Activated CD4-positive, alpha-beta memory T cell treated with anti-CD3 and anti-CD28 coated beads for 36 hours (primary cell): Measurements from ENCODE around the gene MARK1. TPM values are rescaled to one million over a fixed set of nuclear protein-coding genes. Genes with fewer than 3 reads are reported as not detected.

ENCODE experiments used
- CTCF ChIA-PET: fragments of 350-600 bp; sonication (Branson Sonifier 250); formaldehyde crosslinking; loops from one replicate; lab custom pipeline; 2021; ENCODE audit warnings: antibody characterized with exemption, inconsistent platforms; lab: Charles Lee
- POLR2A ChIA-PET: fragments of 350-600 bp; sonication (Branson Sonifier 250); formaldehyde crosslinking; loops from one replicate; lab custom pipeline; 2021; ENCODE audit warnings: antibody characterized with exemption; lab: Charles Lee
- DNase-seq: peaks from one replicate; pipeline ENCODE4 v3.0.0-alpha.2; 2020
- H3K27ac Mint-ChIP-seq: one replicate; pipeline ENCODE4 v1.8.0; 2021; ENCODE audit warnings: mixed read lengths
- H3K27me3 Mint-ChIP-seq: one replicate; pipeline ENCODE4 v1.8.0; 2021; ENCODE audit warnings: mixed read lengths
- H3K36me3 Mint-ChIP-seq: one replicate; pipeline ENCODE4 v1.8.0; 2021; ENCODE audit warnings: mixed read lengths
- H3K4me1 Mint-ChIP-seq: one replicate; pipeline ENCODE4 v1.8.0; 2021; ENCODE audit warnings: low read depth, mixed read lengths
- H3K4me3 Mint-ChIP-seq: one replicate; pipeline ENCODE4 v1.8.0; 2021; ENCODE audit warnings: mild to moderate bottlenecking, mixed read lengths
- H3K9me3 Mint-ChIP-seq: one replicate; pipeline ENCODE4 v1.8.0; 2021; ENCODE audit warnings: mixed read lengths
- intact Hi-C: fragments of 100-400 bp; cut with micrococcal nuclease; formaldehyde crosslinking; loops from one replicate; pipeline ENCODE4 v1.15.1; 2023
- total RNA-seq, 2 experiments: library from RNA; stranded (reverse); gene quantifications; one replicate each; pipeline ENCODE4 v1.2.3, GENCODE V29; 2021

Gene MARK1
- total RNA-seq, 2 experiments from 2014 or later = not detected

GRCh38 chr1:220544901-220545303 is 17.0 kb downstream of the MARK1 start:
- H3K9me3 Mint-ChIP-seq = no peaks in the 10 kb centered on the region
- H3K36me3 Mint-ChIP-seq = no peaks in the 10 kb centered on the region
- H3K4me1 Mint-ChIP-seq = no peaks in the 10 kb centered on the region
- H3K27ac Mint-ChIP-seq = no peak overlapping the region
- no peak overlapping the region for H3K4me3 Mint-ChIP-seq
- H3K27me3 Mint-ChIP-seq = peaks cover 14% of the 10 kb centered on the region
- intact Hi-C loops = no loop called here
- ChIA-PET CTCF (no interaction called here), POLR2A (no interaction called here)
- DNase-seq = no peak

- DNase-seq = no peak
- H3K27ac Mint-ChIP-seq = no peak overlapping the region
- H3K27me3 Mint-ChIP-seq = peaks cover 8% of the 10 kb centered on the region
- CTCF ChIA-PET = interaction anchor here (1.4 kb wide), 1 partner anchor 182 kb away, joined by 4 read pairs; no protein-coding TSS in a partner anchor
- H3K36me3 Mint-ChIP-seq = no peaks in the 10 kb centered on the region
- POLR2A ChIA-PET = no interaction called here
- H3K4me3 Mint-ChIP-seq = no peak overlapping the region
- intact Hi-C loops = no loop called here
- no peaks in the 10 kb centered on the region for H3K4me1 Mint-ChIP-seq
- H3K9me3 Mint-ChIP-seq = no peaks in the 10 kb centered on the region
These were observed 23.0 kb downstream of the MARK1 start for GRCh38 chr1:220550811-220551399.

GRCh38 chr1:220551718-220552117 is 23.8 kb downstream of the MARK1 start:
- no peak for DNase-seq
- Mint-ChIP-seq H3K27me3 (peaks cover 8% of the 10 kb centered on the region), H3K9me3 (no peaks in the 10 kb centered on the region), H3K36me3 (no peaks in the 10 kb centered on the region), H3K4me1 (no peaks in the 10 kb centered on the region), H3K4me3 (no peak overlapping the region), H3K27ac (no peak overlapping the region)
- intact Hi-C loops = no loop called here
- ChIA-PET POLR2A (no interaction called here), CTCF (interaction anchor here (1.4 kb wide), 1 partner anchor 182 kb away, joined by 4 read pairs; no protein-coding TSS in a partner anchor)

GRCh38 chr1:220552672-220553260 is 24.8 kb downstream of the MARK1 start:
- CTCF ChIA-PET = no interaction called here
- Mint-ChIP-seq H3K36me3 (no peaks in the 10 kb centered on the region), H3K4me1 (no peaks in the 10 kb centered on the region)

GRCh38 chr1:220556641-220557040 is 28.7 kb downstream of the MARK1 start:
- no peaks in the 10 kb centered on the region for H3K36me3 Mint-ChIP-seq

More at GRCh38 chr1:220552672-220553260, 24.8 kb downstream of the MARK1 start:
- H3K27me3 Mint-ChIP-seq = peaks cover 7% of the 10 kb centered on the region
- H3K9me3 Mint-ChIP-seq = no peaks in the 10 kb centered on the region
- intact Hi-C loops = no loop called here
- DNase-seq = no peak
- no peak overlapping the region for H3K4me3 Mint-ChIP-seq
- no peak overlapping the region for H3K27ac Mint-ChIP-seq
- POLR2A ChIA-PET = no interaction called here

GRCh38 chr1:220563564-220563963 is 35.6 kb downstream of the MARK1 start:
- DNase-seq = no peak
- POLR2A ChIA-PET = no interaction called here
- no peak overlapping the region for H3K27ac Mint-ChIP-seq
- H3K4me3 Mint-ChIP-seq = no peak overlapping the region
- CTCF ChIA-PET = no interaction called here
- H3K9me3 Mint-ChIP-seq = no peaks in the 10 kb centered on the region
- no peaks in the 10 kb centered on the region for H3K36me3 Mint-ChIP-seq
- intact Hi-C loops = no loop called here
- H3K27me3 Mint-ChIP-seq = peaks cover 5% of the 10 kb centered on the region
- H3K4me1 Mint-ChIP-seq = no peaks in the 10 kb centered on the region

More at GRCh38 chr1:220556641-220557040, 28.7 kb downstream of the MARK1 start:
- Mint-ChIP-seq H3K4me1 (no peaks in the 10 kb centered on the region), H3K9me3 (no peaks in the 10 kb centered on the region), H3K27ac (no peak overlapping the region), H3K4me3 (no peak overlapping the region), H3K27me3 (peaks cover 5% of the 10 kb centered on the region)
- ChIA-PET CTCF (no interaction called here), POLR2A (no interaction called here)
- DNase-seq = no peak
- intact Hi-C loops = no loop called here

- ChIA-PET POLR2A (no interaction called here), CTCF (no interaction called here)
- no peak for DNase-seq
- H3K27me3 Mint-ChIP-seq = peaks cover 5% of the 10 kb centered on the region
- intact Hi-C loops = no loop called here
- no peaks in the 10 kb centered on the region for H3K36me3 Mint-ChIP-seq
- H3K4me1 Mint-ChIP-seq = no peaks in the 10 kb centered on the region
- no peak overlapping the region for H3K4me3 Mint-ChIP-seq
- no peak overlapping the region for H3K27ac Mint-ChIP-seq
- H3K9me3 Mint-ChIP-seq = no peaks in the 10 kb centered on the region
These were observed 36.3 kb downstream of the MARK1 start for GRCh38 chr1:220564216-220564615.

- intact Hi-C loops = no loop called here
- Mint-ChIP-seq H3K27ac (no peak overlapping the region), H3K4me3 (no peak overlapping the region), H3K36me3 (no peaks in the 10 kb centered on the region), H3K4me1 (no peaks in the 10 kb centered on the region), H3K9me3 (no peaks in the 10 kb centered on the region), H3K27me3 (peaks cover 5% of the 10 kb centered on the region)
- DNase-seq = no peak
- ChIA-PET CTCF (no interaction called here), POLR2A (no interaction called here)
These were observed 37.7 kb downstream of the MARK1 start for GRCh38 chr1:220565670-220566069.

GRCh38 chr1:220566869-220567268 is 38.9 kb downstream of the MARK1 start:
- POLR2A ChIA-PET = no interaction called here
- intact Hi-C loops = no loop called here
- no peaks in the 10 kb centered on the region for H3K4me1 Mint-ChIP-seq

GRCh38 chr1:220572416-220572815 is 44.5 kb downstream of the MARK1 start:
- ChIA-PET POLR2A (no interaction called here), CTCF (no interaction called here)
- Mint-ChIP-seq H3K9me3 (peaks cover 21% of the 10 kb centered on the region), H3K4me1 (no peaks in the 10 kb centered on the region), H3K27ac (no peak overlapping the region), H3K27me3 (peaks cover 5% of the 10 kb centered on the region), H3K4me3 (no peak overlapping the region), H3K36me3 (no peaks in the 10 kb centered on the region)
- intact Hi-C loops = no loop called here
- DNase-seq = no peak

More at GRCh38 chr1:220566869-220567268, 38.9 kb downstream of the MARK1 start:
- H3K36me3 Mint-ChIP-seq = no peaks in the 10 kb centered on the region
- H3K27ac Mint-ChIP-seq = no peak overlapping the region
- DNase-seq = no peak
- H3K27me3 Mint-ChIP-seq = peaks cover 5% of the 10 kb centered on the region
- CTCF ChIA-PET = no interaction called here
- no peak overlapping the region for H3K4me3 Mint-ChIP-seq
- H3K9me3 Mint-ChIP-seq = no peaks in the 10 kb centered on the region

GRCh38 chr1:220573836-220574235 is 45.9 kb downstream of the MARK1 start:
- ChIA-PET CTCF (no interaction called here), POLR2A (no interaction called here)
- no peak for DNase-seq
- Mint-ChIP-seq H3K4me1 (no peaks in the 10 kb centered on the region), H3K27me3 (peaks cover 5% of the 10 kb centered on the region), H3K9me3 (peaks cover 21% of the 10 kb centered on the region), H3K4me3 (no peak overlapping the region), H3K27ac (no peak overlapping the region), H3K36me3 (no peaks in the 10 kb centered on the region)
- intact Hi-C loops = no loop called here

GRCh38 chr1:220575718-220576497 is 48.0 kb downstream of the MARK1 start:
- peaks cover 21% of the 10 kb centered on the region for H3K9me3 Mint-ChIP-seq
- no peak overlapping the region for H3K27ac Mint-ChIP-seq
- H3K4me3 Mint-ChIP-seq = no peak overlapping the region
- H3K27me3 Mint-ChIP-seq = peaks cover 5% of the 10 kb centered on the region
- CTCF ChIA-PET = no interaction called here
- intact Hi-C loops = no loop called here
- DNase-seq = no peak
- H3K36me3 Mint-ChIP-seq = no peaks in the 10 kb centered on the region
- POLR2A ChIA-PET = no interaction called here
- no peaks in the 10 kb centered on the region for H3K4me1 Mint-ChIP-seq
